HG03457 (cell line): ENCODE data around the gene PHOX2A.

Source experiments
- ATAC-seq: cut with Tn5 transposase; IDR thresholded peaks from one replicate; pipeline ENCODE4 v1.9.1; 2021; ENCODE audit warnings: moderate number of reproducible peaks; ENCODE audit not compliant: unreplicated experiment

Gene PHOX2A

GRCh38 chr11:72235351-72236057, 8.5 kb downstream of the PHOX2A start:
- no peak for ATAC-seq

DNA sequence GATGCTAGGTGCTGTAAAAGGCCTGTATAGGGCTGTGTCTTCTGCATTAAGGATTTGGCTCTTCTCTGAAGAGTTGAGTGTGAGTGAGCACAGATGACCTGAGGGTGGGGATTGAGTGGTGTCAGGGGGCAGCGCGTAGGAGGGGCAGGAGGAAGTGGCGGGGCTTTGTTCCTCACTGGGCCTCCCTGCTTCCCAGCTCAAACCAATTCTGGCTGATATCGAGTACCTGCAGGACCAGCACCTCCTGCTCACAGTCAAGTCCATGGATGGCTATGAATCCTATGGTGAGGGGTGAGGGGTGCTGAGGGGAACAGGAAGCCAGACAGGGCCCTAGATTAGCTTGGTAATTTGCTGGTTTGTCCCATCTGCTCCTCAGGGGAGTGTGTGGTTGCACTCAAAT, 9.1 kb downstream of the PHOX2A start:
- no peak for ATAC-seq

DNA sequence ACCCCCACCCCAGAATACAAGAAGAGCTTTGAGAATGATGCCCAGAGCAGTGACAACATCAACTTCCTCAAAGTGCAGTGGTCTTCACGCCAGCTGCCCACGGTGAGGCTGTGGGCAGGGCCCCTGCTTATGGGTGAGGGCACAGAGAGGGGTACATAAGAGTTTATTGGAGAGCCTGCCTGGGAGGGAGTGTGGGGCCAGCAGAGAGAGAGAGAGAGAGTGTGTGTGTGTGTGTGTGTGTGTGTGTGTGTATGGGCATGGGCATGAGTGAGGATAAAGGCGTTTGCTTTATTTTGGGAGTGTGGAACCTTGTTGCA, 9.5 kb downstream of the PHOX2A start:
- no peak for ATAC-seq

GRCh38 chr11:72233773-72234513, 10.0 kb downstream of the PHOX2A start:
- ATAC-seq: no peak

DNA sequence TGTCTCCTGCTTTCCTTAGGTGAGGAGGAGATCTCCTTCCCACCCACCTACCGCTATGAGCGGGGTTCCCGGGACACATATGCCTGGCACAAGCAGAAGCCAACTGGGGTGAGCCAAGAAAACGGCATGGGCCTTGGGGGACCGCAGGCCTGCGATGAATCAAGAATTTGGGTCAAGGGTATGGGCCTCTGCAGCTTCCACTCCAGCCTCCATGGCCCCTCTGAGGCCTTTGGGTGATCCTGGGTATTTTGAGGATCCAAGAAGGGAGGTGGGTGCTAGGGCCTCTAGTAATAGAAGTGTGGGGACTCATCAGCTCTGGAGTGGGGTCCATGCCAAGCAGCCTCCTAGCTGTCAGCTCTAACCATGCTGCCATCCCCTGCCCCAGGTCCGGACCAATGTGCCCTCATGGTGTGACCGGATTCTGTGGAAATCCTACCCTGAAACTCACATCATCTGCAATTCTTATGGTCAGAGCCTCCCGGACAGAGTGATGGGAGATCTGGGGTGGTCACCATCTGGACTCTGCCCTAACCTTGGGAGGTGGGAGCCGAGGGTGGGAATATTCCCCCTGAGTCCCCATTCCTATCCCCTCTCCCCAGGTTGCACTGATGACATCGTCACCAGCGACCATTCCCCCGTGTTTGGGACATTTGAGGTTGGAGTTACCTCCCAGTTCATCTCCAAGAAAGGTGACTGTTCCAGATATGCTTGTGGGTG, 10.8 kb downstream of the PHOX2A start:
- no peak for ATAC-seq

DNA sequence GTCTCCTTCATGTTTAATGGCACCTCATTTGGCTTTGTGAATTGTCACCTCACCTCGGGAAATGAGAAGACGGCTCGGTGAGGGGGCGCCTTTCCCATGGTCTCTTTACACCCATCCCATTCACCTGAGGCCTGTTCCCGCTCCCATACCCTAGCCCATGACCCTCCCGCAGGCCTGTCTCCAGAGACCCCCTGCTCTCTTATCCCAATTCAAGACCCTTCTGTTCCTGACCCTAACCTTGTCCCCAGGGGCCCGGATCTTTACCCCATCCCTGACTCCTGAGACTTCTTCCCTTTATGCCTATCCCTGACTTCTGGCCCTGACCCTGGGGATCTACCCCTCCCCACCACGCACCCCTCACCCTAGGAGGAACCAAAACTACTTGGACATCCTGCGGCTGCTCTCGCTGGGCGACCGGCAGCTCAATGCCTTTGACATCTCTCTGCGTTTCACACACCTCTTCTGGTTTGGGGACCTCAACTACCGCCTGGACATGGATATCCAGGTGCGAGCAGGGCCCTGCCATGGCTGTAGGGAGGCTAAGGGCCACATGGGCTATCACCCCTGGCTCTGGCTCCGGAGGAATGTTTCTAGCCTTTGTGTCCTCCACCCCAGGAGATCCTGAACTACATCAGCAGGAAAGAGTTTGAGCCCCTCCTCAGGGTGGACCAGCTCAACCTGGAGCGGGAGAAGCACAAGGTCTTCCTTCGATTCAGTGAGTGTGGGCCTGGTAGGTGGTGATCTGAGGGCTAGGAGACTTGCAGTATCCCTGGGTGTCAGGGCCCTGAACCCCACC, 11.5 kb downstream of the PHOX2A start:
- no peak for ATAC-seq

- ATAC-seq: no peak
These were observed 12.3 kb downstream of the PHOX2A start for GRCh38 chr11:72231396-72232259.

DNA sequence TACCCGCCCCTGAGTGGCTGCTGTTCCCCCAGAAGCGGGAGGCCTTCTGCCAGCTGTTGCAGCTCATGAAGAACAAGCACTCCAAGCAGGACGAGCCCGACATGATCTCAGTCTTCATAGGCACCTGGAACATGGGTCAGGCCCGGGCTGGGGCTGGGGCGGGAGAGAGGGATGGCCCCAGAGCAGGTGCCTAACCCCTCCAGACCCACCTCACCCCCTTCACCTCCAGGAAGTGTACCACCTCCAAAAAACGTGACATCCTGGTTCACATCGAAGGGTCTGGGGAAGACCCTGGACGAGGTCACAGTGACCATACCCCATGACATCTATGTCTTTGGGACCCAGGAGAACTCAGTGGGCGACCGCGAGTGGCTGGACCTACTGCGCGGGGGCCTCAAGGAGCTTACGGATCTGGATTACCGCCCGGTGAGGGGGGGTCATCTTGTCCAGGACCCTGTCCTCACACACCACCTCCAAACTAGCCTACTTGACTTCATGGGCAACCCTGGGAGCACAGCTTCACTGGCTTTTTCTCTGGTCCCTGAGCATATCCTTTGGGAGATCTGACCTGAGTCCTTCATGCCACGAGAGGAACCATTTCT, 13.1 kb downstream of the PHOX2A start:
- ATAC-seq: no peak

DNA sequence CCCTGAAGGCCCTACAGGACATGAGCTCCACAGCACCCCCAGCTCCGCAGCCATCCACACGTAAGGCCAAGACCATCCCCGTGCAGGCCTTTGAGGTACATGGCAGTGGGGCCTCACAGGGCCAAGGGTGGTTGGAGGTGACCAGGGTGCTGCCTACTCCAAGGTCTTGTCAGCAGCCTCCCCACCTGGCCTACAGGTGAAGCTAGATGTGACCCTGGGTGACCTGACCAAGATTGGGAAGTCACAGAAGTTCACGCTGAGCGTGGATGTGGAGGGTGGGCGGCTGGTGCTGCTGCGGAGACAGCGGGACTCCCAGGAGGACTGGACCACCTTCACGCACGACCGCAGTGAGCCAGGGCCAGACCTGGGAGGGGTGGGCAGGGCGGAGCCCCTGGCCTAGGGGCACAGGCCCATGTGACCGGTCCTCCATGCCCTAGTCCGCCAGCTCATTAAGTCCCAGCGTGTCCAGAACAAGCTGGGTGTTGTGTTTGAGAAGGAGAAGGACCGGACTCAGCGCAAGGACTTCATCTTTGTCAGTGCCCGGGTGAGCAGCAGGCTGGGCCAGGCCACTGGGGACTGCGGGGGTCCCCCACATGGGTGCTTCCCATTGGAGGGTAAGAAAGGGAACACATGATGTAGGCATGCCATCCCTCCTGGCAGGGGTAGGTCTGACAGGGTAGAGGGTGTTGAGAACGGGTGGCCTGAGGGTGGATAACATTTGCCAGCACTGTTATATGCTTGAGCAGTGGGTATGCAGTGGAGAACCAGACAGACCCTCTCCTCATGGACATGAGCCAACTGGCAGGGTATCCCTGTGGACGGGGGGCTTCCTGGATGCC, 13.8 kb downstream of the PHOX2A start:
- ATAC-seq: no peak

- ATAC-seq: no peak
These were observed 14.5 kb downstream of the PHOX2A start for GRCh38 chr11:72229336-72229924.

- no peak for ATAC-seq
These were observed 15.1 kb downstream of the PHOX2A start for GRCh38 chr11:72228844-72229231.

DNA sequence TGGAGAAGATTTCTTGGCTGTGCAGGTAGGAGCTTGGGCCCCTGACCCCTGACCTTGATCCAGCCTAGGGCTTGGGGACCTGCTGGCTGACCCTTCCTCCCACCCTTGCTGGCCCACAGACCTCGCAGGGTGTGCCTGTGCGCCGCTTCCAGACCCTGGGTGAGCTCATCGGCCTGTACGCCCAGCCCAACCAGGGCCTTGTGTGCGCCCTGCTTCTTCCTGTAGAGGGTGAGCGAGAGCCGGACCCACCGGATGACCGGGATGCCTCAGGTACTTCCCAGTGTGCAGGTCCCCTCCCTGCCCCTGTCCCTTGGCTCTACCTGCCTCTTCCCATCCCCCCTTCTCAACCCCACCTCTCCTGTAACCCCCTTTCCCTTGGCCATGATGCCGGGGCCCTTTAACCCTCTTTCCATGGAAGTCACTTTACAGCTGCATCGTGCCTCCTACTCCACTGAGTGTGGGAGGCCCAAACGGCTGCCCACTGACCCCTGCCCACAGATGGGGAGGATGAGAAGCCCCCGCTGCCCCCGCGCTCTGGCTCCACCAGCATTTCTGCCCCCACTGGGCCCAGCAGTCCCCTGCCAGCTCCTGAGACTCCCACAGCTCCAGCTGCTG, 15.6 kb downstream of the PHOX2A start:
- no peak for ATAC-seq

DNA sequence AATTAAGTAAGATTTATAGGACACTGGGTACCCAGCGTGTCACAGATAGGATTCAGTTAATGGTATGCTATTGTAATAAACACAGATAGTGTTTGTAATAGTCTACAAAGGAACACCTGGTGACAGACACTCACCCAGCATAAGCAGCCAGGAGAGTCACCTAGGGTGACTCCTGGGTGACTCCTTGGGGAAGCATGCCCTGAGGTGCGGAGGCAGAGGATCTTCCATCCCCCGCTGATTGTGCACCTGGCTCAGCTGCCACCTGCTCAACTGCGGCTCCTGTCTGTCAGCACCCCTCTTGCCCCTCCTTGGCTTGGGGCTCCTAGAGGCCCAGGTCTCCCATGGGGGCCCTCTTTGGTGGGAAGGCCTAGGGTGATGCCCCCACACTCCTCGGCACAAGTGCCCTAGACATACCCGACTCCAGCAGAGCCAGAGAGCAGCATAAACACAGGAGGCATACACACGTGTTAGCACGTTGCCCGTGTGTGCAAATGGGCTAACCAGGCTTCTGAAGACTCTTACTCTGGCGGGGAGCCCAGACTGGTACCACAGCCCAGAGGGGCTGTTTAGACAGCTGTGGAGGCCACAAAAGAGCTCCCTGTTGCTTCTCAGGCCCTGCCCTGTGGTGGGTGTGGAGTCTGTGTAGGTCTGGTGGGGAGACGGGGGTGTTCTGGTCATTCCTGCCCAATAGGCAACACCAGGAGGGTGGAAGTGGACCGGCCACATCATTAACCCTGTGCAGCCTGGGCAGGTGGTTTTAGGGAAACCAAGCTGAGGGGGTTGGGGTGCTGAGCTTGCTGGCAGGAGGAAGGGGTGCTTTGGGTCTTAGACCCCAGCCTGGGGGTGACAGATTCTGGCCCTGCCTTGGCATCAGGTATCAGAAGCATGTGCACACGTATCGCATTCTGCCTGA, 16.4 kb downstream of the PHOX2A start:
- no peak for ATAC-seq

DNA sequence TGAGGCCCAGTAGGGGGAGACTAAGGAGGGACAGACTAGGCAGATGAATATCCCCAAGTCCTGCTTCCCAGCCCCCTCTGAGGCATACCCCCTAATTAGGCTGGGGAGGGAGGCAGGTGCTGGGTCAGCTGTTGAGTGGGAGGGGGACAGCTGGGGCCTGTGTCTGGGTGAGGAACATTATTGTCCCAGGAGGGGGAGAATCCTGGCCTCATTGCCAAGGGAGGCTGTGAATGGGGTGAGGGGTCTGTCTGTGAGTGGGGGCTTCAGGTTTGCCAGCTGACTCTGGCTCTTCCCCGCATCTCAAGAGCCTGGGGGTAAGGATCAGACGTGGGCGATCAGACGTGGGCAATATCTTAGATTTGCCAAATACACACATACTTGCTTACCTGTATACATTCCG, 17.3 kb downstream of the PHOX2A start:
- ATAC-seq: no peak

DNA sequence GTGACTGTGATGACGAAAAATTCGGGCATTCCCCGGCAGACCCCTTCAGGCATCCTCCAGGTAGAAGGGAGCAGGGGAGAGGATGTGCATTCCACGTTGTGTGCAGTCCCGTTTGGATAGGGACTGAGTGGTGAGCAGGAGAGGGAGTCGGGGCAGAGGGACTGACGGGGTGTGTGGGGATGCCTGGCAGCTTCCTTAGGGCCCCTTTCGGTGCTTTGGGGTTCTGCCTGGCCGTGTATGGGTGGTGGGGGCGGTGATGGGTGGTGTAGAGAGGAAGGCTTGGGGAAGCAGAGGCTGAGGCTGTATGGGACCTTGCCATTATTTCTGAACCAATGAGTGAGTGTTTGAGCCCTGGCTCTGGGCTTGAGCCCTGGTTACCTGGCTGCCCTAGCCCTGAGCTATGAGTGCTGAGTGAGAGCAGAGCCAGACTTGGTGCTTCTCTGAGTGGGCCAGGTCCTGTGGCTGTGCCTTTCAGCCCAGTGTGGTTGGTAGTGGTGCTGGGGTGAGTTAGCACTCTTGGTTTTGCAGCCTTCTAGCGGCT, 18.5 kb downstream of the PHOX2A start:
- no peak for ATAC-seq

DNA sequence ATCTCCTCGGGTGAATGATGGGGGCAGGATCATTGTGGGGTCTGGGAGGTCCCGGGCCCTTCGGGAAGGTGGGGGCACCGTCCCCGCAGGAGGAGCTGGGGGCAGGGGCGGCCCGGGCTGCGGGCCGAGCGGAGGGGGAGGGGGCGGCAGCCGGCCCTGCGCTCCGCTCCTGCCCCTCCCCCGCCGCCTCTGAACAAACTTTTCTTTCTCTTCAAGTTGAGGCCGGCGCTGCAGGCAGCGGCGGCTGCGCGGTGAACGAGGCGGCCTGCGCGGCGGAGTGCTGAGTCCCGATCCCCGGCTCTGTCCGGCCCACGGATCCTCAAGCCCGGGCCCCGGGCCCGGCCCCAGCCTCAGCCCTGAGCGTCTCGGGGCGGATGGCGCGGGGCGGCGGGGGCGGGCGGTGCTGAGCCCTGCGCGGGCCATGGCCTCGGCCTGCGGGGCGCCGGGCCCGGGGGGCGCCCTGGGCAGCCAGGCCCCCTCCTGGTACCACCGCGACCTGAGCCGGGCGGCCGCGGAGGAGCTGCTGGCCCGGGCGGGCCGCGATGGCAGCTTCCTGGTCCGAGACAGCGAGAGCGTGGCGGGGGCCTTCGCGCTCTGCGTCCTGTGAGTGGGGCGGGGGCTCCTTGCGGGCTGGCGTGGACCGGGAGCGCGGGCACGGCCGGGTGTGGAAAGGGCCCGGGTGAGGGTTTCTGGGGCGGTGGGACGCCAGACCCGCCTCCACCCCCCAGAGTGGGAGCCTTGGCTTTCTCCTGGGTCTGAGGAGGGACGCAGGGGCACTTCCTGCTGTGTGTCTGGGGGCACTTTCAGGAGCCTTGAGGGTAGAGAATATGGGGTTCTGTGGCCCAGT, 19.2 kb downstream of the PHOX2A start, which contains the start of gene INPPL1:
Gene INPPL1 (plus strand): TSS at position 204 of the 847 bp plus-strand sequence. CDS start 218 bp downstream, at position 422.
- ATAC-seq: no peak
